SK-N-SH (cell line): Measurements from ENCODE around the gene ABCB6. TPM values are rescaled to one million over a fixed set of nuclear protein-coding genes. Genes with fewer than 3 reads are reported as not detected.
A peak's percentile ranks its signal among the peaks of the same experiment; 100 is the strongest.

Experiments used
- CTCF ChIA-PET: fragments of 300-600, 350-600 bp; formaldehyde crosslinking; extraction: SDS; loops from one replicate; lab custom pipeline; 2021; lab: Yijun Ruan, JAX
- POLR2A ChIA-PET: fragments of 350-600 bp; sonication (Branson Sonifier 250); formaldehyde crosslinking; extraction: SDS; loops from one replicate; lab custom pipeline; 2020; ENCODE audit warnings: antibody characterized with exemption, inconsistent platforms; lab: Yijun Ruan, JAX
- DNase-seq: peaks from one replicate; pipeline ENCODE4 v3.0.0; 2012
- H2AFZ ChIP-seq: fragments of 200-600 bp; sonication (generic); 2 replicates; pipeline ENCODE4 v1.8.1; 2016; ENCODE audit warnings: antibody characterized with exemption, mild to moderate bottlenecking, low read depth
- H3F3A ChIP-seq: fragments of 200-600 bp; sonication (generic); replicated peaks from 2 replicates; pipeline ENCODE3; 2016; ENCODE audit warnings: antibody characterized with exemption, mild to moderate bottlenecking; ENCODE audit not compliant: insufficient read depth
- H3K27ac ChIP-seq, 2 experiments: fragments of 200-500 bp in 1 of 2; fragments of 200-600 bp in 1 of 2; sonication (Bioruptor generic) in 1 of 2; sonication (generic), shearing (Covaris generic) in 1 of 2; 2 replicates each; pipeline versions ENCODE4 v1.5.1 to v1.6.1; 2014 to 2016; ENCODE audit warnings: low read depth in 2 of 2, inconsistent platforms in 1 of 2, low read length in 1 of 2, mild to moderate bottlenecking in 1 of 2, mixed read lengths in 1 of 2
- H3K27me3 ChIP-seq: fragments of 200-600 bp; sonication (generic), shearing (Covaris generic); 2 replicates; pipeline ENCODE4 v1.6.1; 2016; ENCODE audit warnings: mixed run types; ENCODE audit not compliant: insufficient read depth
- H3K36me3 ChIP-seq, 2 experiments: fragments of 200-500 bp in 1 of 2; fragments of 200-600 bp in 1 of 2; sonication (Bioruptor generic) in 1 of 2; sonication (generic) in 1 of 2; replicated peaks in 1 of 2; 2 replicates each; pipeline versions ENCODE3 to v1.5.1; 2014 to 2016; ENCODE audit warnings: low read length in 1 of 2, mild to moderate bottlenecking in 1 of 2; ENCODE audit not compliant: insufficient read depth in 2 of 2, control insufficient read depth in 1 of 2
- H3K4me1 ChIP-seq, 2 experiments: fragments of 200-500 bp in 1 of 2; fragments of 200-600 bp in 1 of 2; sonication (Bioruptor generic) in 1 of 2; sonication (generic), shearing (Covaris generic) in 1 of 2; 2 replicates each; pipeline versions ENCODE4 v1.5.1 to v1.6.1; 2014 to 2016; ENCODE audit warnings: low read depth in 1 of 2, low read length in 1 of 2, mixed run types in 1 of 2; ENCODE audit not compliant: insufficient read depth in 2 of 2, control insufficient read depth in 1 of 2
- H3K4me2 ChIP-seq: fragments of 200-600 bp; sonication (generic), shearing (Covaris generic); 2 replicates; pipeline ENCODE4 v1.6.1; 2017; ENCODE audit warnings: mixed run types
- H3K4me3 ChIP-seq, 2 experiments: fragments of 200-500 bp in 1 of 2; fragments of 200-600 bp in 1 of 2; sonication (Bioruptor generic) in 1 of 2; sonication (generic), shearing (Covaris generic) in 1 of 2; 2 replicates each; pipeline versions ENCODE4 v1.5.1 to v1.8.1; 2014 to 2016; ENCODE audit warnings: low read depth in 2 of 2, inconsistent platforms in 1 of 2, low read length in 1 of 2, mild to moderate bottlenecking in 1 of 2, mixed read lengths in 1 of 2, moderate library complexity in 1 of 2
- H3K79me2 ChIP-seq: fragments of 200-600 bp; sonication (generic); 2 replicates; pipeline ENCODE4 v1.8.1; 2017; ENCODE audit warnings: mild to moderate bottlenecking; ENCODE audit not compliant: insufficient read depth
- H3K9ac ChIP-seq: fragments of 200-600 bp; sonication (generic); 2 replicates; pipeline ENCODE4 v1.6.1; 2017; ENCODE audit warnings: mixed run types
- H3K9me2 ChIP-seq: fragments of 200-600 bp; sonication (generic); 2 replicates; pipeline ENCODE4 v1.6.1; 2017; ENCODE audit warnings: mixed run types
- H3K9me3 ChIP-seq: fragments of 200-600 bp; sonication (generic); 2 replicates; pipeline ENCODE4 v1.6.1; 2017; ENCODE audit warnings: mixed run types, mild to moderate bottlenecking, moderate library complexity
- H4K20me1 ChIP-seq: fragments of 200-600 bp; sonication (generic); 2 replicates; pipeline ENCODE4 v1.6.1; 2017; ENCODE audit warnings: mild to moderate bottlenecking, mixed run types; ENCODE audit not compliant: insufficient read depth
- CHD2 ChIP-seq: fragments of 150-350 bp; IDR thresholded peaks from 2 replicates; pipeline ENCODE4 v1.6.1; 2018; ENCODE audit warnings: low read length; ENCODE audit not compliant: partially characterized antibody
- ELF1 ChIP-seq: IDR thresholded peaks from 2 replicates; pipeline ENCODE4 v1.4.0; 2012
- EP300 ChIP-seq, 2 experiments: IDR thresholded peaks; 2 replicates each; pipeline versions ENCODE4 v1.4.0 to v1.6.1; 2012; ENCODE audit warnings: borderline replicate concordance in 1 of 2, low read depth in 1 of 2, low read length in 1 of 2
- FOSL2 ChIP-seq: IDR thresholded peaks from 2 replicates; pipeline ENCODE4 v1.4.0; 2012; ENCODE audit warnings: low read depth, mild to moderate bottlenecking, moderate library complexity, borderline replicate concordance
- FOXJ3 ChIP-seq: sonication (generic); formaldehyde crosslinking; IDR thresholded peaks from 2 replicates; pipeline ENCODE4 v1.5.1; 2020; ENCODE audit warnings: mild to moderate bottlenecking, missing genetic modification reagents
- NRF1 ChIP-seq: IDR thresholded peaks from 2 replicates; pipeline ENCODE4 v1.6.1; 2012; ENCODE audit warnings: low read depth, mild to moderate bottlenecking, low read length
- POLR2AphosphoS5 ChIP-seq: IDR thresholded peaks from 2 replicates; pipeline ENCODE4 v1.6.1; 2012; ENCODE audit warnings: low read depth, low read length
- TCF12 ChIP-seq: IDR thresholded peaks from 2 replicates; pipeline ENCODE4 v1.4.0; 2012
- USF1 ChIP-seq: IDR thresholded peaks from 2 replicates; pipeline ENCODE4 v1.4.0; 2012; ENCODE audit warnings: low read depth, borderline replicate concordance
- YY1 ChIP-seq: IDR thresholded peaks from 2 replicates; pipeline ENCODE4 v1.4.0; 2012; ENCODE audit warnings: low read depth, mild to moderate bottlenecking
- ZBTB33 ChIP-seq: IDR thresholded peaks from 2 replicates; pipeline ENCODE4 v1.4.0; 2012; ENCODE audit warnings: low read depth, borderline replicate concordance
- WGBS: methylation state at CpG from one replicate; pipeline ENCODE4 v1.1.6; 2017; ENCODE audit warnings: low lambda C conversion rate; 5-methylcytosine and 5-hydroxymethylcytosine counted together
- polyA plus RNA-seq, 3 experiments: library from polyadenylated mRNA; depleted of rRNA; stranded (reverse); fragments of >200 nt; gene quantifications; 2 replicates each; pipeline ENCODE4 v1.2.3, GENCODE V29; 2012
- TF ChIP-seq, protein P1 (sequence below): fragments of 150-350 bp; IDR thresholded peaks from 2 replicates; pipeline ENCODE4 v1.6.1; 2017; ENCODE audit warnings: antibody characterized with exemption, low read length, low read depth, borderline replicate concordance
- TF ChIP-seq, protein P2 (sequence below): IDR thresholded peaks from 2 replicates; pipeline ENCODE4 v1.6.1; 2012; ENCODE audit warnings: mild to moderate bottlenecking, low read depth, low read length, moderate library complexity

ABCB6 gene
- polyA plus RNA-seq, 1 of the 3 experiments (the other 2 are of a cell fraction), result 27.4 TPM

DNA sequence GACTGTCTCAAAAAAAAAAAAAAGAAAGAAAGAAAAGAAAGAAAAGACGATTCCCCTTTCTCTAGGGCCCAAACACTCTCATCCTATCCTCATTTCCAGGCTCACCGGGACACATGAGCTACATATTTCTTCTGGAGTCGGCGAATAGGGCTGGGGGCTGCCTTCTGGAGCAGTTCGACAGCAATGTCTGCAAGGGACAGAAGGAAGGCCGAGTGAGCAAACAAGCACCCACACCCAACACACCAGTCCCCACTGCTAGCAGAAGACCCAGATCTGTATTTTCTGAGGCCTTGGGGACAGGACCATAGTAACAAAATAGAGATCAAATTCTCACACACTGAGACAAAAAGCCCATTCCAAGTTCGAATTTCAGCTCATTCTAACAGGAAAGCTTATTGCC lies 43.3 kb downstream of the ABCB6 start:
- POLR2A ChIA-PET, result interaction anchor here (0.9 to 2.3 kb wide), 3 partner anchors 10 to 172 kb away, joined by 3 to 13 read pairs (median 5); partner anchors contain the start of gene ABCB6
- no peaks in the 10 kb centered on the region for H3K9me3 ChIP-seq
- 82% methylated on average over 7 of the region's 7 CpGs for WGBS
- H3K27me3 ChIP-seq, result no peaks in the 10 kb centered on the region
- peaks cover 35% of the 10 kb centered on the region for H3K79me2 ChIP-seq
- H3K4me1 ChIP-seq, result peaks cover 0 to 17% of the 10 kb centered on the region in 2 experiments; a peak in 2 of 4 replicates
- no peaks in the 10 kb centered on the region for H3K9me2 ChIP-seq
- H3K36me3 ChIP-seq, result peaks cover 18 to 43% of the 10 kb centered on the region in 2 experiments
- CTCF ChIA-PET, result interaction anchor here (0.6 to 8.7 kb wide), 19 partner anchors 11 to 374 kb away, joined by 3 to 104 read pairs (median 4); partner anchors contain the start of genes DNAJB2, GLB1L, NHEJ1 and STK16
- peaks cover 10% of the 10 kb centered on the region for H4K20me1 ChIP-seq
- H3K9ac ChIP-seq, result no peak overlapping the region
- H3K27ac ChIP-seq, result no peak overlapping the region
- no peak for DNase-seq
- TF ChIP-seq POLR2AphosphoS5 (no peak), YY1 (no peak)
- H3F3A ChIP-seq, result peaks cover 10% of the 10 kb centered on the region
- H2AFZ ChIP-seq, result no peak overlapping the region
- peak overlapping the region in 1 of 2 experiments; percentile 89; a peak in 2 of 4 replicates for H3K4me3 ChIP-seq
- peak overlapping the region; percentile 96 for H3K4me2 ChIP-seq

- DNase-seq, result no peak
- ChIA-PET CTCF (interaction anchor here (1.2 to 8.7 kb wide), 7 partner anchors 15 to 194 kb away, joined by 3 to 104 read pairs (median 12); partner anchors contain the start of genes DNAJB2 and NHEJ1), POLR2A (interaction anchor here (2.3 kb wide), 1 partner anchor 44 kb away, joined by 13 read pairs; the partner anchor contains the start of gene ABCB6)
- Histone ChIP-seq H3K27ac (no peak overlapping the region), H3K79me2 (peaks cover 28% of the 10 kb centered on the region), H2AFZ (no peak overlapping the region), H3K4me1 (peaks cover 0 to 17% of the 10 kb centered on the region in 2 experiments; a peak in 2 of 4 replicates), H3K9me3 (no peaks in the 10 kb centered on the region), H3K9ac (no peak overlapping the region), H3F3A (peaks cover 10% of the 10 kb centered on the region), H3K36me3 (peaks cover 12 to 36% of the 10 kb centered on the region in 2 experiments), H3K4me2 (no peak overlapping the region), H3K9me2 (no peaks in the 10 kb centered on the region), H3K27me3 (no peaks in the 10 kb centered on the region), H3K4me3 (no peak overlapping the region), H4K20me1 (peaks cover 10% of the 10 kb centered on the region)
- TF ChIP-seq CHD2 (no peak), YY1 (no peak), FOSL2 (no peak), ELF1 (no peak), FOXJ3 (CRISPR knock-in tag) (no peak)
- TF ChIP-seq, protein P1, sequence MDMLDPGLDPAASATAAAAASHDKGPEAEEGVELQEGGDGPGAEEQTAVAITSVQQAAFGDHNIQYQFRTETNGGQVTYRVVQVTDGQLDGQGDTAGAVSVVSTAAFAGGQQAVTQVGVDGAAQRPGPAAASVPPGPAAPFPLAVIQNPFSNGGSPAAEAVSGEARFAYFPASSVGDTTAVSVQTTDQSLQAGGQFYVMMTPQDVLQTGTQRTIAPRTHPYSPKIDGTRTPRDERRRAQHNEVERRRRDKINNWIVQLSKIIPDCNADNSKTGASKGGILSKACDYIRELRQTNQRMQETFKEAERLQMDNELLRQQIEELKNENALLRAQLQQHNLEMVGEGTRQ, result no peak
- WGBS, result 94% methylated on average over 7 of the region's 7 CpGs
Observed at GRCh38 chr2:219174801-219175200, 44.0 kb downstream of the ABCB6 start.

GRCh38 chr2:219174146-219174545 lies 44.6 kb downstream of the ABCB6 start:
- CTCF ChIA-PET, result interaction anchor here (1.0 to 8.7 kb wide), 6 partner anchors 15 to 194 kb away, joined by 3 to 104 read pairs (median 8); partner anchors contain the start of gene NHEJ1
- H3K27me3 ChIP-seq, result no peaks in the 10 kb centered on the region
- peaks cover 0 to 13% of the 10 kb centered on the region in 2 experiments; a peak in 2 of 4 replicates for H3K4me1 ChIP-seq
- no peak overlapping the region for H2AFZ ChIP-seq
- no peak overlapping the region for H3K4me2 ChIP-seq
- H3K4me3 ChIP-seq, result no peak overlapping the region
- WGBS, result 76% methylated on average over 3 of the region's 3 CpGs
- no peak overlapping the region for H3K9ac ChIP-seq
- H3K79me2 ChIP-seq, result peaks cover 22% of the 10 kb centered on the region
- no peaks in the 10 kb centered on the region for H3K9me2 ChIP-seq
- H3F3A ChIP-seq, result peaks cover 10% of the 10 kb centered on the region
- no peak for DNase-seq
- no peak overlapping the region for H3K27ac ChIP-seq
- POLR2A ChIA-PET, result interaction anchor here (0.5 to 0.7 kb wide), 2 partner anchors 55 to 87 kb away, joined by 3 read pairs; no protein-coding TSS in a partner anchor
- no peaks in the 10 kb centered on the region for H3K9me3 ChIP-seq
- H4K20me1 ChIP-seq, result peaks cover 3% of the 10 kb centered on the region; the same call in 1 of the 2 replicates
- peaks cover 11 to 32% of the 10 kb centered on the region in 2 experiments for H3K36me3 ChIP-seq
- TF ChIP-seq ZBTB33 (no peak), FOXJ3 (CRISPR knock-in tag) (no peak), NRF1 (no peak), EP300 (IDR thresholded peaks at IDR 0.05; ENCODE audit: borderline replicate concordance in 1 of 2, low read depth in 1 of 2, low read length in 1 of 2) (no peak), TCF12 (no peak), USF1 (no peak), YY1 (no peak)
- TF ChIP-seq, protein P2, sequence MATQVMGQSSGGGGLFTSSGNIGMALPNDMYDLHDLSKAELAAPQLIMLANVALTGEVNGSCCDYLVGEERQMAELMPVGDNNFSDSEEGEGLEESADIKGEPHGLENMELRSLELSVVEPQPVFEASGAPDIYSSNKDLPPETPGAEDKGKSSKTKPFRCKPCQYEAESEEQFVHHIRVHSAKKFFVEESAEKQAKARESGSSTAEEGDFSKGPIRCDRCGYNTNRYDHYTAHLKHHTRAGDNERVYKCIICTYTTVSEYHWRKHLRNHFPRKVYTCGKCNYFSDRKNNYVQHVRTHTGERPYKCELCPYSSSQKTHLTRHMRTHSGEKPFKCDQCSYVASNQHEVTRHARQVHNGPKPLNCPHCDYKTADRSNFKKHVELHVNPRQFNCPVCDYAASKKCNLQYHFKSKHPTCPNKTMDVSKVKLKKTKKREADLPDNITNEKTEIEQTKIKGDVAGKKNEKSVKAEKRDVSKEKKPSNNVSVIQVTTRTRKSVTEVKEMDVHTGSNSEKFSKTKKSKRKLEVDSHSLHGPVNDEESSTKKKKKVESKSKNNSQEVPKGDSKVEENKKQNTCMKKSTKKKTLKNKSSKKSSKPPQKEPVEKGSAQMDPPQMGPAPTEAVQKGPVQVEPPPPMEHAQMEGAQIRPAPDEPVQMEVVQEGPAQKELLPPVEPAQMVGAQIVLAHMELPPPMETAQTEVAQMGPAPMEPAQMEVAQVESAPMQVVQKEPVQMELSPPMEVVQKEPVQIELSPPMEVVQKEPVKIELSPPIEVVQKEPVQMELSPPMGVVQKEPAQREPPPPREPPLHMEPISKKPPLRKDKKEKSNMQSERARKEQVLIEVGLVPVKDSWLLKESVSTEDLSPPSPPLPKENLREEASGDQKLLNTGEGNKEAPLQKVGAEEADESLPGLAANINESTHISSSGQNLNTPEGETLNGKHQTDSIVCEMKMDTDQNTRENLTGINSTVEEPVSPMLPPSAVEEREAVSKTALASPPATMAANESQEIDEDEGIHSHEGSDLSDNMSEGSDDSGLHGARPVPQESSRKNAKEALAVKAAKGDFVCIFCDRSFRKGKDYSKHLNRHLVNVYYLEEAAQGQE, result no peak
